GM18909 (cell line): ENCODE results near the gene PGA5.
"Not testable (repeated sequence)": the region's sequence is repeated elsewhere in the genome, so short reads cannot be mapped to it uniquely, and the experiment has no call there.

Experiments used
- ATAC-seq: cut with Tn5 transposase; IDR thresholded peaks from one replicate; pipeline ENCODE4 v1.9.1; 2021; ENCODE audit warnings: mild to moderate bottlenecking; ENCODE audit not compliant: unreplicated experiment, poor library complexity

Gene PGA5

GRCh38 chr11:61222692-61223091 is 18.3 kb upstream of the PGA5 start:
- not testable (repeated sequence) for ATAC-seq

DNA sequence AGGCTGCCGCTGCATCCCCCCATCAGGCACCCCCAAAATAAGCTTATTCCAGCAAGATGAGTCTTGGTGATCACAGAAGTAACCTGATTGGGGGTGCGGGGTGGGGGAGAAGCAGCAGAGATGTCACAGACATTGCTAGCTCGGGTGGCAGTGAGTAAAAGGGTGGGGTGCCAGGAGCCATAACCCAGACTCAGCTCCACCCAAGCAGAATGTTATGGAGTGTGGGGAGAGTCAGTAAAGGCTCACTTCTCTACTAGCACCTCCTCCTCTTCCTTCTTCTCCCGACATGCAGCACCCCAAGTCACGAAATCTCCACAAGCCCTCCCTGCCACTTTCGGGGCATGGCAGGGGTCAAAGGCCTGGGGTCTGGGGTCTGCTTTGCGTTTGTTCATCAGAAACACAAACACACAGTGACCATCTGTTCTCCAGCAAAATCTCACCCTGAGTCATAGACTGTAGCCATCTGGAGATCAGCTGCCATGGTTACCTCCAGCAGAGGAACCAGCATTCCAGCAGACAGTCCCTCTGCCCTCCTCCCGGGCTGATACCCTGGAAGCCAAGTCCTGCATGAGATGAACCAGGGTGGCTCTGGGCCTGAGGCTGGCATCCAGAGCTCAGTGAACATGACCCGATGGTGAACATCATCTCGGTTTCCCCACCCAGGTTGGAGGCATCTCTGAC is 14.4 kb upstream of the PGA5 start:
- ATAC-seq, result not testable (repeated sequence)

DNA sequence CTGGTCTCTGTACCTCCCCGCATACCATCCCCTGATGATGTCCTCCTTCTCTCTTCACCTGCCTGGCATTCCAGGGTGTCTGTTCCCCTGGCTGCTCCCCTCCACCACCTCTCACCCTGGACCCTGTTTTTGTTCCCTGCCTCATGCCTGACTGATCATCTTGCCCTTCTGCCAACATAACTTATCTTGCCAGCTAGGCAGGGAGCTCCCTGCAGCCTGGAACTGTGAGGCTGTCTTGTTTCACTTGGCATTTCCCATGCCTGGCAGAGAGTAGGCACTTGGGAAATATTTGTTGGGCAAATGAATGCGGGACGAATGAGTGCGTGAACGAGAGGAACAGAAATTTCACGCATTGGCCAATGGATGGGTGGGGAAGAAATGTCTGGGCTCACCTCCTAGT is 11.5 kb upstream of the PGA5 start:
- not testable (repeated sequence) for ATAC-seq

GRCh38 chr11:61231033-61231432 is 9.9 kb upstream of the PGA5 start:
- ATAC-seq, result not testable (repeated sequence)

GRCh38 chr11:61231585-61231984 is 9.4 kb upstream of the PGA5 start:
- ATAC-seq, result not testable (repeated sequence)

DNA sequence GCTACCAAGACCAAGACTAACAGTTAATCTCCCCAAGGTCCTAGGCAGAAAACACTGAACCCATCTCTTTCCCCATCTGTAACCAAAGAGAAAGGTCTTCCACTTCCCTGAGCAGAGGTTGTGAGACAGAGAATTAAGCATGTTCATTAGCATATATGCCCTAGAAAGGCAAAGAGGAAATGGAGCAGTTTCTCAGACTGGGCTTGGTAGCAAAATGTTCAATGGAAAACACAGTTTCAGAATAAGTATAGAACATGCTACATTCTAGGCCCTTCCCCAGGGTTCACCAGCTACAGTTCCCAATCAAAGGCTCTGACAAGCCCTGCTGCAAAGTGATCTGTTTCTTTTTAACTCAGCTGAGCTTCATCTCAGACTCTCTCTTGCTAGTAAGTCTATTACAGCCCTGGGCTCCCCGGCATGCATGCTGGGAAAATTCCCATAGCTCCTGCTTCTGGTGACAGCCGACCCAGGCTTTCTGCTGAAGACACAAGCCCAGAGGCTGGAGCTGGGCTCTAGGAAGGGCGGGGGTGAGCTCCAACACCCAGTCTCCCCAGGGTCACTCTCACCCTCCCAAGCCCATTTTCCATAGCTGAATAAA is 8.3 kb upstream of the PGA5 start:
- not testable (repeated sequence) for ATAC-seq

- not testable (repeated sequence) for ATAC-seq
Observed at GRCh38 chr11:61237130-61237529, 3.8 kb upstream of the PGA5 start.

DNA sequence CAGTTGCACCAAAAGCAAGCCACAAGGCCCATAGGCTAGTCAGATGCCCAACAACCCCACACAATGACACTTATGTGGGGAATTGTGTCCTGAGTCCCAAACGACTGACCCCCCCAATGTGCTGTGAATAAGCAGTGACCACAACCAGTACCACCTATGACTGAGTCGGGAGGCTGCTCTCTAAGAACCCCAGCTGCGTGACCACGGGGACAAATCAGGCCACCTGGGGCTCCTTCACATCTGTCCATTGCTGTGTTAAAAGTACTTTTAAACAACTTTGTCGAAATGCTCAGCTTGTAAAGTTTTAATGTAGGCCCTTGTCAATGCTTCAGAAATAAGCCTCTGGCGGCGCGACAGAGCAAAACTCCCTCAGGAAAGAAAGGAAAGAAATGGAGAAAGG is 687 bp upstream of the PGA5 start:
- ATAC-seq, result not testable (repeated sequence)

DNA sequence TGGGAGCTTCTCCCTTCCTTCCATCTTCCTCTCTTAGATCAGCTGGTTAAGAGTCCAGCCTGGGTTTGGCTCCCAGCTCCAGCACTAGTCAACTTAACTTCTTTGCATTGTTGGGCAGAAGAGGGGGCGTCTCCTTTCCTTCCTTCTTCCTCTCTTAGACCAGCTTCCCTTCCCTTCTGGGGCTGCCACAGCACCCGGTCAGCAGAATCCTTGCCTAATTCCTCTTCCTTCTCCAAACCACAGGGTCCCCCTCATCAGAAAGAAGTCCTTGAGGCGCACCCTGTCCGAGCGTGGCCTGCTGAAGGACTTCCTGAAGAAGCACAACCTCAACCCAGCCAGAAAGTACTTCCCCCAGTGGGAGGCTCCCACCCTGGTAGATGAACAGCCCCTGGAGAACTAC is 551 bp downstream of the PGA5 start:
- not testable (repeated sequence) for ATAC-seq

DNA sequence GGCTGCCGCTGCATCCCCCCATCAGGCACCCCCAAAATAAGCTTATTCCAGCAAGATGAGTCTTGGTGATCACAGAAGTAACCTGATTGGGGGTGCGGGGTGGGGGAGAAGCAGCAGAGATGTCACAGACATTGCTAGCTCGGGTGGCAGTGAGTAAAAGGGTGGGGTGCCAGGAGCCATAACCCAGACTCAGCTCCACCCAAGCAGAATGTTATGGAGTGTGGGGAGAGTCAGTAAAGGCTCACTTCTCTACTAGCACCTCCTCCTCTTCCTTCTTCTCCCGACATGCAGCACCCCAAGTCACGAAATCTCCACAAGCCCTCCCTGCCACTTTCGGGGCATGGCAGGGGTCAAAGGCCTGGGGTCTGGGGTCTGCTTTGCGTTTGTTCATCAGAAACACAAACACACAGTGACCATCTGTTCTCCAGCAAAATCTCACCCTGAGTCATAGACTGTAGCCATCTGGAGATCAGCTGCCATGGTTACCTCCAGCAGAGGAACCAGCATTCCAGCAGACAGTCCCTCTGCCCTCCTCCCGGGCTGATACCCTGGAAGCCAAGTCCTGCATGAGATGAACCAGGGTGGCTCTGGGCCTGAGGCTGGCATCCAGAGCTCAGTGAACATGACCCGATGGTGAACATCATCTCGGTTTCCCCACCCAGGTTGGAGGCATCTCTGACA is 4.4 kb downstream of the PGA5 start:
- not testable (repeated sequence) for ATAC-seq

GRCh38 chr11:61248071-61248470 is 7.1 kb downstream of the PGA5 start:
- not testable (repeated sequence) for ATAC-seq

DNA sequence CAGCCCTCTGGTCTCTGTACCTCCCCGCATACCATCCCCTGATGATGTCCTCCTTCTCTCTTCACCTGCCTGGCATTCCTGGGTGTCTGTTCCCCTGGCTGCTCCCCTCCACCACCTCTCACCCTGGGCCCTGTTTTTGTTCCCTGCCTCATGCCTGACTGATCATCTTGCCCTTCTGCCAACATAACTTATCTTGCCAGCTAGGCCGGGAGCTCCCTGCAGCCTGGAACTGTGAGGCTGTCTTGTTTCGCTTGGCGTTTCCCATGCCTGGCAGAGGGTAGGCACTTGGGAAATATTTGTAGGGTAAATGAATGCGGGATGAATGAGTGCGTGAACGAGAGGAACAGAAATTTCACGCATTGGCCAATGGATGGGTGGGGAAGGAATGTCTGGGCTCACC is 8.2 kb downstream of the PGA5 start:
- ATAC-seq, result not testable (repeated sequence)

GRCh38 chr11:61250796-61251765 is 10.1 kb downstream of the PGA5 start:
- ATAC-seq, result not testable (repeated sequence)

DNA sequence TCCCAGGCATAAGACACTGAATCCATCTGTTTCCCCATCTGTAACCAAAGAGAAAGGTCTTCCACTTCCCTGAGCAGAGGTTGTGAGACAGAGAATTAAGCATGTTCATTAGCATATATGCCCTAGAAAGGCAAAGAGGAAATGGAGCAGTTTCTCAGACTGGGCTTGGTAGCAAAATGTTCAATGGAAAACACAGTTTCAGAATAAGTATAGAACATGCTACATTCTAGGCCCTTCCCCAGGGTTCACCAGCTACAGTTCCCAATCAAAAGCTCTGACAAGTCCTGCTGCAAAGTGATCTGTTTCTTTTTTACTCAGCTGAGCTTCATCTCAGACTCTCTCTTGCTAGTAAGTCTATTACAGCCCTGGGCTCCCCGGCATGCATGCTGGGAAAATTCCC is 11.4 kb downstream of the PGA5 start:
- not testable (repeated sequence) for ATAC-seq

DNA sequence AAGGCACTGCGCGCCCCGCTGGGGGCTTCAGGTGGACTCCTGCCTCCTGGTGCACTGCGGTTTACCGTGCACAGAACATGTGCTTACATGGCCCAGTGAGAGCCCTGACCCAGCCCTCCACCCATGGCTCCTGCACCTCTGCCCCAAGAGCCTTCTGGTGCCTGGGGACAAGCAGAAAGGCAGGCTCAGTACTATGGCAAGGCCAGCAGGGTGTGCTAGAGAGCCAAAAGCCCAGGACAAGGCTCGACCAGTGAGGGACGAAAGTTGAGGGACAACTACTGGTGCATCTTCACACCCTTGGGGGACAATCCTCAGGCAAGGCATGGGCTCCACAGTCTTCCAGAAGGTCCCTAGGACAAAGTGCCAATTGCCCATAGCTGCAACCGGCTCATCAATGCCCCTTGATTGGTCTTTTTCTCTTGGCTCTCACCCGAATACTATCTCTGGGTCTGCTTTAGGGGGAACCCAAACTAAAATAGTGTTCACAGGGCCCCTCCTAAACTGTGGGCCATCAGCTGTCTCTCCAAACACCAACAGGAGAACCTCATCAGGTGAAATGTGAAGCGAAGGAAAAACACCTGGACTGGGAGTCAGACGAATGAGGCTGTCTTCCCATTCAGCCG is 13.5 kb downstream of the PGA5 start:
- ATAC-seq, result peak; percentile 76

GRCh38 chr11:61256710-61257482 is 15.9 kb downstream of the PGA5 start:
- ATAC-seq, result no peak

- ATAC-seq, result no peak
Observed at GRCh38 chr11:61258546-61258945, 17.6 kb downstream of the PGA5 start.

GRCh38 chr11:61259363-61259762 is 18.4 kb downstream of the PGA5 start:
- ATAC-seq, result no peak

GRCh38 chr11:61264371-61264770 is 23.4 kb downstream of the PGA5 start:
- no peak for ATAC-seq
